Esophagus (tissue), 2 donors: ENCODE results near the gene MTMR12. TPM values are rescaled to one million over a fixed set of nuclear protein-coding genes. Genes with fewer than 3 reads are reported as not detected.
"Not testable (repeated sequence)": the region's sequence is repeated elsewhere in the genome, so short reads cannot be mapped to it uniquely, and the experiment has no call there.

ENCODE experiments used
- H3K27ac ChIP-seq, 2 donors: one replicate each; pipeline ENCODE4 v1.5.1; 2013; ENCODE audit warnings: low read depth in 2 of 2, mild to moderate bottlenecking in 2 of 2, inconsistent platforms in 1 of 2, low read length in 1 of 2, moderate library complexity in 1 of 2
- H3K27me3 ChIP-seq, 2 donors: one replicate each; pipeline ENCODE4 v1.6.1; 2013; ENCODE audit warnings: low read length in 2 of 2, control low read depth in 1 of 2, mild to moderate bottlenecking in 1 of 2; ENCODE audit not compliant: insufficient read depth in 2 of 2, control insufficient read depth in 1 of 2
- H3K36me3 ChIP-seq, 2 donors: one replicate each; pipeline ENCODE4 v1.6.1; 2013; ENCODE audit warnings: low read length in 1 of 2; ENCODE audit not compliant: control insufficient read depth in 2 of 2, insufficient read depth in 2 of 2
- H3K4me1 ChIP-seq, 2 donors: one replicate each; pipeline ENCODE4 v1.6.1; 2013; ENCODE audit warnings: low read length in 1 of 2; ENCODE audit not compliant: control insufficient read depth in 2 of 2, insufficient read depth in 2 of 2
- H3K4me3 ChIP-seq, 2 donors: one replicate each; pipeline ENCODE4 v1.5.1; 2013; ENCODE audit warnings: low read length in 2 of 2, mild to moderate bottlenecking in 2 of 2, low read depth in 1 of 2, moderate library complexity in 1 of 2
- H3K9me3 ChIP-seq, 2 donors: one replicate each; pipeline ENCODE4 v1.6.1; 2013; ENCODE audit warnings: mild to moderate bottlenecking in 2 of 2, low read depth in 1 of 2, low read length in 1 of 2, moderate library complexity in 1 of 2; ENCODE audit not compliant: control insufficient read depth in 2 of 2, insufficient read depth in 1 of 2
- WGBS, 2 donors: extraction: QIAGEN DNeasy Blood & Tissue Kit; methylation state at CpG; one replicate each; pipeline ENCODE4 v1.1.7; 2013; 5-methylcytosine and 5-hydroxymethylcytosine counted together
- polyA plus RNA-seq, 2 donors: library from polyadenylated mRNA; stranded (reverse); fragments of 200-250 nt; gene quantifications; one replicate each; pipeline ENCODE4 v1.2.3, GENCODE V29; 2013
- donor health status: healthy with polysubstance abuse.
- donor health status: Bipolar disorder and iron deficiency.

Gene MTMR12
- polyA plus RNA-seq, 2 donors: 5.2 to 8.2 TPM

- Histone ChIP-seq H3K4me3 (no peak overlapping the region), H3K27ac (peak overlapping the region in 1 of 2 donors; percentile 63), H3K4me1 (no peaks in the 10 kb centered on the region), H3K36me3 (peaks cover 0 to 3% of the 10 kb centered on the region in 2 donors), H3K9me3 (no peaks in the 10 kb centered on the region), H3K27me3 (no peaks in the 10 kb centered on the region)
- 81 to 90% methylated on average over 5 of the region's 5 CpGs for WGBS, 2 donors
Observed at GRCh38 chr5:32222723-32223470, 89.8 kb downstream of the MTMR12 start.

DNA sequence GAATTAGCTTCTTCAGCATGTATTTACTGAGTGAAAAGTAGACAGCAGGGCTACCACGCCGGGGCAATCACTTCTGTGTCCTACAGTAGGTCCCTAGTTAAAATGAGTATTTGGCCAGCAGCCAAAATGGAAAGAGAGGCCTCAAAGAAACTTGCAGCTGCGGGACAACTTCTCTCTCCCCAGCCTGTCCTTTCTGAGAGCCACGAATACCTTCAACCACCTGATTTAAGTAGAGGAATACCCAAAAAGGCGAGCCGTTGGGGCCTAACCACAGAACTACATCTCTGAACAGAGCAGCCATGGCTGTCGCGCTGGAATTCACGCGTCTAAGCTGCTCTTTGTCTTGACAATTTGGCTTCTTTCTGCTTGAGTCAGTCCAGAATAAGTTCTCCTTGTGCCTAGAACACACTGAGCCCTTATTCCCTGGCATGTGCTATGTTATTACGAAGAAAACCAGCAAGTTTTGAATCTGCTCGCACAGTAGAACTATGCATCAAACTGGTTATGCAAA lies 94.8 kb downstream of the MTMR12 start:
- Histone ChIP-seq H3K4me1 (no peaks in the 10 kb centered on the region), H3K27me3 (no peaks in the 10 kb centered on the region), H3K4me3 (no peak overlapping the region), H3K36me3 (no peaks in the 10 kb centered on the region), H3K27ac (peak overlapping the region; percentile 40), H3K9me3 (no peaks in the 10 kb centered on the region)
- 44 to 48% methylated on average over 12 of the region's 12 CpGs for WGBS, 2 donors

GRCh38 chr5:32214344-32214743 lies 98.4 kb downstream of the MTMR12 start:
- 86 to 96% methylated on average over 1 of the region's 1 CpG for WGBS, 2 donors
- H3K9me3 ChIP-seq, H3K27ac ChIP-seq, H3K27me3 ChIP-seq, H3K4me1 ChIP-seq, H3K36me3 ChIP-seq, H3K4me3 ChIP-seq: not testable (repeated sequence)

DNA sequence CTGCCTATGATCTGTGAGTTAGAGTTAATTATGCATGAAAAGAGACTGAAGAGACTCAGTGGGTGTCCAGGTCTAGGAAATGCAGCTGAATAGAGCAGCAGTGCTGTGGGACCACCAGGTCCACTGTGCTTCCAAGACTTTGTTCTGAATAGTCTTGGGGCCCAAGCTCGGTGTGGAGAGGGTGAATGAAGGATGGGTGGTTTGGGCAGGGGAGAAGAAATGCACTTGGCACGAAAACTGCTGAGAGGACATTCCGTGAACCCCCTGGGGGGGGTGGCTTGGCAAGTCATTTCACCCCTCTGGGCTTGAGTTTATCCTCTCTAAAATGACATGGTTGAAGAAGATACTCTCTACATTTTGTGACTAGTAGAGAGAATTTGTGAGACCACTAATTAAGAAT lies 102.6 kb downstream of the MTMR12 start:
- H3K27ac ChIP-seq: no peak overlapping the region
- H3K27me3 ChIP-seq: no peaks in the 10 kb centered on the region
- H3K9me3 ChIP-seq: no peaks in the 10 kb centered on the region
- H3K36me3 ChIP-seq: no peaks in the 10 kb centered on the region
- H3K4me1 ChIP-seq: peaks cover 0 to 4% of the 10 kb centered on the region in 2 donors
- WGBS, 2 donors: 77 to 86% methylated on average over 3 of the region's 3 CpGs
- no peak overlapping the region for H3K4me3 ChIP-seq

DNA sequence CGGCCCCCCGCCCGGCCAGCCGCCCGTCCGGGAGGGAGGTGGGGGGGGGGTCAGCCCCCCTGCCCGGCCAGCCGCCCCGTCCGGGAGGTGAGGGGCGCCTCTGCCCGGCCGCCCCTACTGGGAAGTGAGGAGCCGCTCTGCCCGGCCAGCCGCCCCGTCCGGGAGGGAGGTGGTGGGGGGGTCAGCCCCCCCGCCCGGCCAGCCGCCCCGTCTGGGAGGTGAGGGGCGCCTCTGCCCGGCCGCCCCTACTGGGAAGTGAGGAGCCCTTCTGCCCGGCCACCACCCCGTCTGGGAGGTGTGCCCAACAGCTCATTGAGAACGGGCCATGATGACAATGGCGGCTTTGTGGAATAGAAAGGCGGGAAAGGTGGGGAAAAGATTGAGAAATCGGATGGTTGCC lies 103.9 kb downstream of the MTMR12 start:
- H3K27me3 ChIP-seq, H3K36me3 ChIP-seq, H3K4me3 ChIP-seq, H3K27ac ChIP-seq, H3K4me1 ChIP-seq, H3K9me3 ChIP-seq: not testable (repeated sequence)
- 95 to 100% methylated on average over 7 to 16 of the region's 31 CpGs for WGBS, 2 donors

- Histone ChIP-seq H3K4me3 (no peak overlapping the region), H3K27ac (no peak overlapping the region), H3K4me1 (peaks cover 0 to 4% of the 10 kb centered on the region in 2 donors), H3K36me3 (no peaks in the 10 kb centered on the region), H3K9me3 (no peaks in the 10 kb centered on the region), H3K27me3 (no peaks in the 10 kb centered on the region)
- WGBS, 2 donors: 92 to 93% methylated on average over 4 of the region's 4 CpGs
Observed at GRCh38 chr5:32207355-32207634, 105.4 kb downstream of the MTMR12 start.

DNA sequence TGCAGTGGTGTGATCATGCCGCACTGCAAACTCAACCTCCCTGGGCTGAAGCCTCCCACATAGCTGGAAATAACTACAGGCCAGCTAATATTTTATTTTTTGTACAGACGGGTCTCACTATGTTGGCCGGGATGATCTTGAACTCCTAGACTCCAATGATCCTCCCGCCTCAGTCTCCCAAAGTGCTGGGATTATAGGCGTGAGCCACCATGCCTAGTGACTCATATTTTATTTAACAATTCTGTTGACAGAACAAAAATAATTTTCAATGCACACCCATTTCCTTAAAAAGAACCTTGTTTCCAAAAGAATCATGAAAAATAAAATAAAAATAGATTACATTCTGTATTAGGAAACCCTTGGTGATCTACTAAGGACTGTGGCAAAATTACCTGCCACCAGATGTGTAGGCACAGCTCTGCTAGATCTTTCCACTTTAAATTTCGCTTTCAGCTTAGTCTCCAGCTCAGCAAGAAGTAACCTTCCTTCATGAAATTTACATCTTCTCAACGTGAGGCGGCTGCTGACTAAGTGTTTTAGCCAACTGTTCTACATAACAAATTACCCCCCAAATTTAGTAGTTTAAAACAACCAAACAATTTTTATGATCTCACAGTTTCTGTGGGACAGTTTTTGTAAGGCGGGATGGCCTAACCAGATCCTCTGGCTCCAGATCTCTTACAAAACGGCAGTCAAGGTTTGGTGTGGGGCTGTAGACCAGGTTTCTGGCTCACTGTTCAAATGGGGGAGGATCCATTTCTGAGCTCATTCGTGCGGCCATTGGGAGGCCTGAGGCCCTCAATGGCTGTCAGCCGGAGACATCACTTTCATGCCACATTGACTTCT lies 106.0 kb downstream of the MTMR12 start:
- H3K27ac ChIP-seq: no peak overlapping the region
- H3K27me3 ChIP-seq: no peaks in the 10 kb centered on the region
- 78 to 82% methylated on average over 13 of the region's 13 CpGs for WGBS, 2 donors
- H3K4me1 ChIP-seq: peaks cover 0 to 4% of the 10 kb centered on the region in 2 donors
- no peaks in the 10 kb centered on the region for H3K36me3 ChIP-seq
- no peaks in the 10 kb centered on the region for H3K9me3 ChIP-seq
- no peak overlapping the region for H3K4me3 ChIP-seq

DNA sequence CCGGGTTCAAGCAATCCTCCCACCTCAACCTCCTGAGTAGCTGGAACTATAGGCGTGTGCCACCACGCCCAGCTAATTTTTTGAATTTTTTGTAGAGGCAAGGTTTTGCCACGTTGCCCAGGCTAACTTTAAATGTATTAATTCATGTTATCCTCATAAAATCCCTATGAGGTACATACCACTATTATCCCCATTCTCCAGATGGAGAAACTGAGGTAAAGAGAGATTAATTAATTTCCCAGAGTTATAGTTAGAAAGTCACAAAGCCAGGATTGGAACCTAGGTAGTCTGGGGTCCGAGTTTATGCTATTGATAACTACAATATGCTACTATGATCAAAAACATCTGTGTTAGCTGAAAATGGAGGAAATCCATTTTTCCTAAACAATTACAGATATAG lies 106.7 kb downstream of the MTMR12 start:
- no peak overlapping the region for H3K4me3 ChIP-seq
- H3K27me3 ChIP-seq: no peaks in the 10 kb centered on the region
- no peaks in the 10 kb centered on the region for H3K36me3 ChIP-seq
- 70 to 74% methylated on average over 5 of the region's 5 CpGs for WGBS, 2 donors
- no peak overlapping the region for H3K27ac ChIP-seq
- H3K4me1 ChIP-seq: peaks cover 0 to 4% of the 10 kb centered on the region in 2 donors
- H3K9me3 ChIP-seq: no peaks in the 10 kb centered on the region

- Histone ChIP-seq H3K4me3 (no peak overlapping the region), H3K27me3 (no peaks in the 10 kb centered on the region), H3K27ac (no peak overlapping the region), H3K9me3 (no peaks in the 10 kb centered on the region), H3K36me3 (no peaks in the 10 kb centered on the region), H3K4me1 (peaks cover 0 to 4% of the 10 kb centered on the region in 2 donors)
- 81 to 85% methylated on average over 2 of the region's 2 CpGs for WGBS, 2 donors
Observed at GRCh38 chr5:32202394-32202793, 110.3 kb downstream of the MTMR12 start.
